Measurements from ENCODE around the gene PTPRU. TPM values are rescaled to one million over a fixed set of nuclear protein-coding genes. Genes with fewer than 3 reads are reported as not detected.

PTPRU gene
- total RNA-seq, 1 experiment from 2014 or later = 45.5 TPM

DNA sequence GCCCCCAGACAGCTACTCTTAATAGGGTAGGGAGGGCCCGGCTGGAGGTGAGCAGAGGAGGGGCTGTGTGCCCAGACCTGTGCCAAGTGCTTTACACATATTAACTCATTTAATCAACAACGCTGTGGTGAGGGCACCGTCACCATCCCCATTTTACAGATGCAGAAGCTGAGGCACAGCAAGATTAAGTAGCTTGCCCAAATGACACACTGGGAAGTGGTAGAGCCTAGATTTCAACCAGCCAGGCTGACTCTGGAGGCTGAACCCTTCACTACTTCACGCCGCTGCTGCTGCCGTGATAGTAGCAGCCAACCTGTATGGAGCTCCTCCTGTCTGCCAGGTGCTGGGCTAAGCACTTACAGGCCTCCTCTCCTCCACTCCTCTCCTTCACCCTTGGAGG is 127.2 kb downstream of the PTPRU start:
- H3K4ac ChIP-seq (ENCODE audit: low read depth, low read length) = no peak overlapping the region

More for the DNA sequence above, 127.2 kb downstream of the PTPRU start:
- H3K79me2 ChIP-seq (ENCODE audit: insufficient read depth, low read length) = no peaks in the 10 kb centered on the region
- no peak overlapping the region for H3K56ac ChIP-seq (ENCODE audit: insufficient read length, low read depth, low read length)
- peak; percentile 17 for DNase-seq
- Mint-ChIP-seq H3K9me3 (no peaks in the 10 kb centered on the region), H3K27ac (no peak overlapping the region), H3K4me3 (no peak overlapping the region), H3K36me3 (ENCODE audit: insufficient read depth in 1 of 3, low read depth in 3 of 3) (no peaks in the 10 kb centered on the region), H3K27me3 (ENCODE audit: low read depth) (peaks cover 8% of the 10 kb centered on the region), H3K4me1 (peaks cover 25% of the 10 kb centered on the region in 2 experiments)
- H2BK5ac ChIP-seq (ENCODE audit: insufficient read length, low read length) = no peak overlapping the region
- no peak overlapping the region for H3K4me2 ChIP-seq (ENCODE audit: insufficient read depth, insufficient read length, low read length)
- no peaks in the 10 kb centered on the region for H4K20me1 ChIP-seq (ENCODE audit: control insufficient read depth, insufficient read depth, insufficient read length)
- no peaks in the 10 kb centered on the region for H3K27me3 ChIP-seq (ENCODE audit: insufficient read depth, low read length)
- H3K9me3 ChIP-seq (ENCODE audit: control insufficient read depth, low read depth, low read length) = no peaks in the 10 kb centered on the region
- H4K91ac ChIP-seq (ENCODE audit: insufficient read length, low read depth, low read length) = no peak overlapping the region
- no peak overlapping the region for H3T11ph ChIP-seq (ENCODE audit: low read length)
- TF ChIP-seq, protein P1, sequence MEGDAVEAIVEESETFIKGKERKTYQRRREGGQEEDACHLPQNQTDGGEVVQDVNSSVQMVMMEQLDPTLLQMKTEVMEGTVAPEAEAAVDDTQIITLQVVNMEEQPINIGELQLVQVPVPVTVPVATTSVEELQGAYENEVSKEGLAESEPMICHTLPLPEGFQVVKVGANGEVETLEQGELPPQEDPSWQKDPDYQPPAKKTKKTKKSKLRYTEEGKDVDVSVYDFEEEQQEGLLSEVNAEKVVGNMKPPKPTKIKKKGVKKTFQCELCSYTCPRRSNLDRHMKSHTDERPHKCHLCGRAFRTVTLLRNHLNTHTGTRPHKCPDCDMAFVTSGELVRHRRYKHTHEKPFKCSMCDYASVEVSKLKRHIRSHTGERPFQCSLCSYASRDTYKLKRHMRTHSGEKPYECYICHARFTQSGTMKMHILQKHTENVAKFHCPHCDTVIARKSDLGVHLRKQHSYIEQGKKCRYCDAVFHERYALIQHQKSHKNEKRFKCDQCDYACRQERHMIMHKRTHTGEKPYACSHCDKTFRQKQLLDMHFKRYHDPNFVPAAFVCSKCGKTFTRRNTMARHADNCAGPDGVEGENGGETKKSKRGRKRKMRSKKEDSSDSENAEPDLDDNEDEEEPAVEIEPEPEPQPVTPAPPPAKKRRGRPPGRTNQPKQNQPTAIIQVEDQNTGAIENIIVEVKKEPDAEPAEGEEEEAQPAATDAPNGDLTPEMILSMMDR (conservative IDR thresholded peaks at IDR 0.05) = no peak
- H2BK20ac ChIP-seq (ENCODE audit: low read depth, low read length, poor library complexity, severe bottlenecking) = no peak overlapping the region
- H3K79me1 ChIP-seq (ENCODE audit: insufficient read depth, low read depth, low read length, poor library complexity, severe bottlenecking) = no peaks in the 10 kb centered on the region
- no peak overlapping the region for H2BK120ac ChIP-seq (ENCODE audit: low read depth, low read length, poor library complexity, severe bottlenecking)
- H2BK15ac ChIP-seq (ENCODE audit: low read depth, low read length) = no peak overlapping the region
- H3K14ac ChIP-seq (ENCODE audit: insufficient read depth, low read length) = no peak overlapping the region
- no peak overlapping the region for H2AFZ ChIP-seq (ENCODE audit: low read length)
- H4K8ac ChIP-seq (replicated peaks; ENCODE audit: insufficient read length, low read depth, low read length) = no peak overlapping the region
- no peaks in the 10 kb centered on the region for H3K4me1 ChIP-seq (ENCODE audit: insufficient read depth, low read length)
- H2BK12ac ChIP-seq (ENCODE audit: insufficient read length, low read depth, low read length) = no peak overlapping the region
- no peak overlapping the region for H3K23ac ChIP-seq (ENCODE audit: insufficient read length, low read depth, low read length)
- no peak overlapping the region for H3K27ac ChIP-seq (ENCODE audit: insufficient read length, low read depth, low read length)
- H3K9ac ChIP-seq (ENCODE audit: extremely low read depth, insufficient read length, low read length) = no peak overlapping the region
- peaks cover 3% of the 10 kb centered on the region for H3K23me2 ChIP-seq (ENCODE audit: insufficient read length, low read depth, low read length, poor library complexity, severe bottlenecking)
- H4K5ac ChIP-seq (ENCODE audit: insufficient read length, low read depth, low read length) = no peak overlapping the region
- H2AK5ac ChIP-seq (ENCODE audit: insufficient read length, low read length) = no peak overlapping the region
- WGBS (ENCODE audit: extremely low coverage, insufficient read length, low lambda C conversion rate) = no CpG with 5 or more reads among the region's 6 CpGs
- H3K18ac ChIP-seq (ENCODE audit: insufficient read length, low read depth, low read length) = no peak overlapping the region

Measured in H9 (cell line).